Left kidney (tissue), 2 donors: ENCODE data around the gene RFTN1. TPM values are rescaled to one million over a fixed set of nuclear protein-coding genes. Genes with fewer than 3 reads are reported as not detected.
"Not testable (repeated sequence)": the region's sequence is repeated elsewhere in the genome, so short reads cannot be mapped to it uniquely, and the experiment has no call there.

Source experiments
- DNase-seq: peaks from one replicate; pipeline ENCODE4 v3.0.0-alpha.2; 2013
- polyA plus RNA-seq: library from polyadenylated mRNA; unstranded; fragments of 120-200 nt; gene quantifications from one replicate; pipeline ENCODE4 v1.2.1, GENCODE V29; 2013; ENCODE audit not compliant: insufficient read length

Gene RFTN1
- polyA plus RNA-seq, 1 donor, result 28.8 TPM

- DNase-seq, result no peak
These were observed 185.4 kb downstream of the RFTN1 start for GRCh38 chr3:16328124-16328523.

- no peak for DNase-seq
These were observed 186.7 kb downstream of the RFTN1 start for GRCh38 chr3:16326724-16327349.

GRCh38 chr3:16325850-16326249, 187.6 kb downstream of the RFTN1 start:
- no peak for DNase-seq

GRCh38 chr3:16323737-16324136, 189.8 kb downstream of the RFTN1 start:
- no peak for DNase-seq

- no peak for DNase-seq
These were observed 191.3 kb downstream of the RFTN1 start for GRCh38 chr3:16322189-16322588.

GRCh38 chr3:16320711-16321110, 192.8 kb downstream of the RFTN1 start:
- DNase-seq, result no peak

GRCh38 chr3:16319723-16320122, 193.8 kb downstream of the RFTN1 start:
- DNase-seq, result no peak

- DNase-seq, result no peak
These were observed 194.2 kb downstream of the RFTN1 start for GRCh38 chr3:16319307-16319706.

GRCh38 chr3:16318176-16318575, 195.3 kb downstream of the RFTN1 start:
- no peak for DNase-seq

- no peak for DNase-seq
These were observed 195.9 kb downstream of the RFTN1 start for GRCh38 chr3:16317561-16317945.

GRCh38 chr3:16316847-16317560, 196.5 kb downstream of the RFTN1 start:
- DNase-seq, result no peak

- no peak for DNase-seq
These were observed 197.1 kb downstream of the RFTN1 start for GRCh38 chr3:16316396-16316795.

- no peak for DNase-seq
These were observed 197.9 kb downstream of the RFTN1 start for GRCh38 chr3:16315623-16316022.

- no peak for DNase-seq
These were observed 199.4 kb downstream of the RFTN1 start for GRCh38 chr3:16313886-16314645.

GRCh38 chr3:16311960-16312451, 201.5 kb downstream of the RFTN1 start:
- no peak for DNase-seq

- not testable (repeated sequence) for DNase-seq
These were observed 203.0 kb downstream of the RFTN1 start for GRCh38 chr3:16310486-16310885.

- no peak for DNase-seq
These were observed 203.9 kb downstream of the RFTN1 start for GRCh38 chr3:16309558-16309957.

- no peak for DNase-seq
These were observed 204.8 kb downstream of the RFTN1 start for GRCh38 chr3:16308727-16309126.

- DNase-seq, result no peak
These were observed 205.5 kb downstream of the RFTN1 start for GRCh38 chr3:16307832-16308531.

GRCh38 chr3:16305111-16305541, 208.4 kb downstream of the RFTN1 start:
- DNase-seq, result no peak

GRCh38 chr3:16304061-16305010, 209.2 kb downstream of the RFTN1 start:
- DNase-seq, result no peak
